ENCODE data around the gene UCKL1.
"Not testable (repeated sequence)": the region's sequence is repeated elsewhere in the genome, so short reads cannot be mapped to it uniquely, and the experiment has no call there.

Gene UCKL1

DNA sequence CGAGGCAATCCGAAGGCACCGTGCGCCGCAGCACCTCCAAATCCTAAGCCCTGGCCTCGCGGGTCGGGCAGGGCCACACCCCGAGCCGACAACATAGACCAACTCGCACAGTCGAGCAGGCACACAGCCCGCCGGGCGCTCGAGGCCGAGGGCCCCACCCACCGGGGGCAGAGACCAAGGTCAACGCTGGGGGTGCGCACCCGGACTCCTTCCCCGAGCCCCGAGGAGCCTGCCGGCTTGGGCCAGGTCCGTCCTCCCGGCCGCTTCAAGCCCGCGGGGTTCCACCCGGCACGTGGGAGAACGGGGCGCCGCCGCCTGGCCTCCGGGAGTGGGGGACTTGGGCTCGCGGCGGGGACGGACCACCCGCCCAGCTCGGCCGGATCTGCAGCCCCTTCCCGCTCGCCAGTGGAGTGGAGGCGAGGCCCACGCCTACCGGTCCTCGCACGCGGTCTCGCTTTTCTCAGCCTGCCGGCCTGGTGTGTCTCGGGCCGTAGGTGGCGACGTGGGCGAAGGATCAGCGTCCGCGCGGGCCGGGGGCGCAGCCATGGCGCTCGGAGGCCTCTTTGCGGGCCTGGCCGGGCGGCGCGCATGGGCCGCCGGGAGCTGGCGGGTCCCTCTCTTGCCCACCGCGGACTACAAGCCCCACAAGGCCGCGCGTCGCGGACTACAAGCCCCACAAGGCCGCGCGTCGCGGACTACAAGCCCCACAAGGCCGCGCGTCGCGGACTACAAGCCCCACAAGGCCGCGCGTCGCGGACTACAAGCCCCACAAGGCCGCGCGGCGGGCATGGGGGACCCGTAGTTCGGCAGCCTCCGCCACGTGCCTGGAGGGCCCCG lies at the start of gene UCKL1:
Gene UCKL1 (minus strand): TSS at position 590 of the 837 bp plus-strand sequence. CDS start 44 bp downstream, at position 546.
- DNase-seq, result peak; percentile 88

DNA sequence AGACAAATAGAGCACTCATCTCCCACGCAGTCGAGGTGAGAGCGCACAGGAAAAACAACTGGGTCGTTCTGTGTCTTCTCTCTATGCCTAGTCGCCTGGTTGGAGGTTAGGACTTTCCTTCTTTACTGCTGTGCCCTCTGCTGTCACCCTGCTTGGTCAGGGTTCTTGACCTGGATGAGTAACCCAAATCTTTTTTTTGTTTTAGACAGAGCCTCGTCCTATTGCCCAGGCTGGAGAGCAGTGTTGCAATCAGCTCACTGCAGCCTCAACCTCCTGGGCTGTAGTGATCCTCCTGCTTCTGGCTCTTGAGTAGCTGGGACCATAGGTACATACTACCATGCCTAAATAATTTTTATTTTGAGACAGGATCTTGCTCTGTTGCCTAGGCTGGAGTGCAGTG lies 49.2 kb upstream of the UCKL1 start:
- no peak for DNase-seq

- DNase-seq, result no peak
Measured at GRCh38 chr20:64003960-64004725, 47.9 kb upstream of the UCKL1 start.

GRCh38 chr20:64001607-64002011 lies 45.4 kb upstream of the UCKL1 start:
- no peak for DNase-seq

GRCh38 chr20:64000906-64001305 lies 44.7 kb upstream of the UCKL1 start:
- no peak for DNase-seq

GRCh38 chr20:63982937-63983336 lies 26.7 kb upstream of the UCKL1 start:
- DNase-seq, result no peak

GRCh38 chr20:63980806-63981728 lies 24.9 kb upstream of the UCKL1 start, which contains the start of gene PRPF6:
TSS of gene PRPF6 (plus strand) at chr20:63981132. CDS start at chr20:63981246, 114 bp downstream.
- peak; percentile 94 for DNase-seq

DNA sequence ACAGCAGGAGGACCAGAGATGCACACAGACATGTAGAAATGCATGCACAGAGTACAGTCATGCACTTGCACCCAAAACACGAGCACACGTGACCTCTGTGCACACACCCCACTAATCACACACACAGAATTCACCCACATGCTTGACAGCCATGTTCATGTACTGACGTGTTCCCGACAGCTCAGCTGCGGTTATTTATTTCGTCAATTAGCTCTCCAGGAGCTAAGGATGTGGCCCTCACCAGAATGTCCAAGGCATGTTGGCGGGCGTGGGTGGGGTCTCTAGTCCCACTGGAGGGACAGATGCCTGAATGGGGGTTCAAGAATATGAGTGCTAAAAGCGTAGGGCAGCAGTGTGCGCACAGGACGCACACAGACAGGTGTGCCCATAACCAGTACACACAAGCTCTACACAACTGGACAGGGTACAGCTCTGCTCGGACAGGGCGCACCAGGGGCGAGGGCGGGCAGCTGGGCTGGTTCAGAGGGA lies 24.1 kb upstream of the UCKL1 start:
- no peak for DNase-seq

DNA sequence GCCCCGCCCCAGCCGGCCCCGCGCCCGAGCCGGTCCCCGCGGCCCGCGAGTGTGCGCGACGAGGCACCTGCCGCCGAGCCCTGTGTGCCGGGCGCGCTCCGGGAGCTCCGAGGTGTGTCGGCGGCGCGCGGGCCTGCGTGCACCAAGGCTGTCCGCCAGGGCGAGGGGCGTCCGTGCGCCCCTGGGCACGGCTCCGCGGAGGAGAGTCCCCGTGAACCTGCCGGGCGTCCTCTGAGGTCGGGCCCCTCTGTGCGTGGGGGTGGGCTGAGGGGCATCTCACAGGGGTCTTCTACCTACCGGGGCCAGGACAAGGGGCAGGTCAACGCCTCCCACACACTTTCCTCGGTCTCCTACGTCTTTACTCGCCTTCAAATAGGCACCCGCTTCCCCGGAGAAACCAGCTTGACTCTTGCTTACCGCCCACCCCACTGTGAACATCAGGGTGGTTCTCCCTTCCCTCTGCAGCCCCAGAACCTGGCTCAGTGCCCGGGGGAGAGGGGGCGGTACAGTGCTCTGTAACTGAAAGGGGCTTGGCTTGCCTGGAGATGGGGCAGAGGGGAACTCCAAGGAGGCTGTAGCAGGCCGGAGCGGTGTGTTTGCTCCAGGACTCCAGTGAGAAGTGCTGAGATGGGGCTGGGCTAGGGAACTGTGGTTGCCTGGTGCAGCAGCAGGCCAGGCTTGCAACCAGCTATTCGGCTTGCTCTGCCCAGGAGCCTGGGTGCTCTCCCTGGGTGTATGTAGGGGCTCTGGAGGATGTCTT lies 23.5 kb upstream of the UCKL1 start, which contains the start of gene SAMD10:
Gene SAMD10 (minus strand): TSS at position 86 of the 760 bp plus-strand sequence. CDS start 175 bp downstream, outside the sequence.
- peak; percentile 51 for DNase-seq

DNA sequence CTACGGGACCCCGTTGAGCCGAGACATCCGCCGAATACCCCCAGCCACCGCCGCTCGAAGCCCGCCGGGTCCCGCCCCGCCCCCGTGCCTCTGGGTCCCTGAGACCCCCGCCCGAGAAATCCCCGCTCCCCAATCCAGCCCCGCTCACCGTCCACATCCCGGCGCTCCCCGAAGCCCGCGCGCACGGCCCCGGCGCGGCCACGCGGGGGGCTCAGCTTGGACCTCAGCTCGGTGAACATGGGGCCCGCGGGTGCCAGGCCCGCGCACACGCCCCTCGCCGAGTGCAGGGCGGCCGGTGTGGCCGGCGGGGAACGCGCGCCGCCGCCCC lies 23.0 kb upstream of the UCKL1 start:
- no peak for DNase-seq

DNA sequence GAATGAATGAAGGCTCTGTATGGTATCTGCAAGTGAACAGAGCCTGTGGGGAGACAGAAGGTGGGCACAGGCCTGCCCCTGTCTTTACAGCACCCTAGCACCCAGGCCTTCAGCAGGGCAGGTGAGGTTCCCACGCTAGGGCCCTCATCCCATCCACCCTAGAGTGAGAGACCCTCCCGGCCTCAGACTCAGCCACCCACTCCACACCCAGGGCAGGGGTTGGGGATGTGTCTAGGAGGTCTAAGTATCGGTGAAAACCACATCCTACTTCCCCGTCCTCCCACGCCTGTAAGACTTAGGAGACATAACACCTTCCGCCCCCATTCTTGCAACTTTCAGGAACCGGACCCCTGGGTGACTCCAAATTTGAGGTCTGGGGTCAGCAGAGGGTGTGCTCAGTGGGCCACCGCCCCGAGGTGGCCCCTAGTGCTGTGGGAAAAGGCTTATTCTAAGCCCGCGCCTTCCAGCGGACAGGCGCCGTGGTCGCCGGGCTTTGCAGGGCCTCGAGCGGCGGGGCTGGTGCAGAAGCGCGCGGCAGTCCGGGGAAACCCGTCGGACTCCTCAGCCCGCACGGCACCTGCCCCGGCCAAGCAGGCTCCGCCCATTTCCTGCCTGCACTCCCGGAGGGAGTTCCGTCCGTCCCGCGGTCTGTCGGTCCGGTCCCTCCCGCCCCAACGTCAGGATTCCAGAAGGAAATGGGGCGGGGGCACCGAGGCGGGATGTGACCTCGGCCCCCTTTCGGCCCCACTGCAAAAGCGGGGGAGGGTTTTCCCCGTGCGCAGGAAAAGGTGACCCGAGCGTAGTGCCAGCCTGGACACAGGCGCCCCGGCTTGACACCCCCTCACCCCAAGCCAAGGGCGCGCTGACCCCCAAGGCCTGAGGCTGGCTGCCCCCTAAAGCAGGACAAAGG lies 22.4 kb upstream of the UCKL1 start:
- DNase-seq, result no peak

DNA sequence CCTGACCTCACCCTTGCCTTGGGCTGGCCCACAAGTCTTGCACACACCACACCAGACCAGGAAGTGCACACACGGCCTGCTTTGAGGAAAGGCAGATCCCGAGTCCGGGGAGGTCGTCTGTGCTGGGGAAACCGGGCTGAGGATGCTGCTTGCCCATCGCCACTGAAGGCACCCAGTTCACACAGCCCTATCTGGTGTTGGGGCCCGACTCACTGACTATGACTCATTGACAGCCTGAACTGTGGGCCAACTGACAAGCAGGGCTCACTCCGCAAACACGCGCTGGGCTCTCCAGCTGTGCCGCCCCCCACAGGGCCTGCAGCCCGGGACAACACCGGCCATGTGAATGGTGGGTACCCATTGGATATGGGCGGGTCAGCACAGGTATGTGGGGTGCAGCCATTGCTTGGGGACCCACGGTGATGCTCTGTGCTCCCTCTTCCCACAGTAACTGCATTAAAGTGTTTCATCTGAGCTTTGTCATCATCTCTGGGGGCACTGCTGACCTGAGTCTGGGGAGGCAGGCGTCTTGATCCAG lies 21.6 kb upstream of the UCKL1 start:
- peak; percentile 53 for DNase-seq

DNA sequence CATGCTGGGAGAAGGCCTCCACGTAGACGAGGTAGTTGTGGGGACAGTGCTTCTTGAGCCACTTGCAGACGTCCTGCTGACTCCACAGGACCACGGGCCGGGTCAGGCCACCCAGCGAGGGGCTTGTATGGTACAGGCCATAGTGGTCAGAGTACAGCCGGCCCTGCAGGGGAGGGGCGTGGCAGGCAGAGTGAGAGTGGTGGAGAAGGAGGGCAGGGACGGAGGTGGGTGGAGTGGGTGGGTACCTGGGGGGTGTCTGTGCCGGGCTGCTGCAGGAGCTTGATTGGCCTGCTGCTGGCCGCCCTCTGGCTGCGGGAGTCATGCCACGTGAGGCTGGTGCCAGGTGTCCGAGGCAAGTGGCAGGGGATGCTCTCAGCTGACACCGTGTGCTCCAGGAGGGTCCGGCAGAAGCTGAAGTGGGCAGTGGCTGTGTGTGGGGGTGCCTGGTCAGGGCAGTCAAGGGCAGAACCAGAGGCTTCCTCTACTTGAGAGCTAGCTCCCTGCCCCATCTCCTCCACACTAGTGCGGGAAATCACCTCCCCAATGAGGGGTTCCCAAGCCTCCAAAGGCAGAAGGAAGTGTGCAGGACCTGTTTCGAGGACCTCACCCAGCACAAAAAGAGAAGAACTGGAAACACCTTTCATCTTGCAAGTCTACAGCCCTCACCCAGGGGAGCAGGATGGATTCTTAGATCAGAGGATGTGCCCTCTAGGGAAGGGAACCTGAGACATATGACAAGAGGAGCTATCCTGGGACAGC lies 20.9 kb upstream of the UCKL1 start:
- DNase-seq, result no peak

DNA sequence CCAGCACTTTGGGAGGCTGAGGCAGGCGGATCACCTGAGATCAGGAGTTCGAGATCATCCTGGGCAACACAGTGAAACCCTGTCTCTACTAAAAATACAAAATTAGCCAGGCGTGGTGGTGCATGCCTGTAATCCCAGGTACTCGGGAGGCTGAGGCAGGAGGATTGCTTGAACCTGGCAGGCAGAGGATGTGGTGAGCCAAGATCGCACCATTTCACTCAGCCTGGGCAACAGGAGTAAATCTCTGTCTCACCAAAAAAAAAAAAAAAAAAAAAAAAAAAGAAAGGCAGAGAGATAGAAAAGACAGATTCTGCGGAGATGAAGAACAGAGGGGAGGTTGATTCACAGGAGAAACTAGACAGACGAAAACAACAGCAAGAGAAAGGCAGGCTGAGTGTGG lies 20.3 kb upstream of the UCKL1 start:
- not testable (repeated sequence) for DNase-seq

DNA sequence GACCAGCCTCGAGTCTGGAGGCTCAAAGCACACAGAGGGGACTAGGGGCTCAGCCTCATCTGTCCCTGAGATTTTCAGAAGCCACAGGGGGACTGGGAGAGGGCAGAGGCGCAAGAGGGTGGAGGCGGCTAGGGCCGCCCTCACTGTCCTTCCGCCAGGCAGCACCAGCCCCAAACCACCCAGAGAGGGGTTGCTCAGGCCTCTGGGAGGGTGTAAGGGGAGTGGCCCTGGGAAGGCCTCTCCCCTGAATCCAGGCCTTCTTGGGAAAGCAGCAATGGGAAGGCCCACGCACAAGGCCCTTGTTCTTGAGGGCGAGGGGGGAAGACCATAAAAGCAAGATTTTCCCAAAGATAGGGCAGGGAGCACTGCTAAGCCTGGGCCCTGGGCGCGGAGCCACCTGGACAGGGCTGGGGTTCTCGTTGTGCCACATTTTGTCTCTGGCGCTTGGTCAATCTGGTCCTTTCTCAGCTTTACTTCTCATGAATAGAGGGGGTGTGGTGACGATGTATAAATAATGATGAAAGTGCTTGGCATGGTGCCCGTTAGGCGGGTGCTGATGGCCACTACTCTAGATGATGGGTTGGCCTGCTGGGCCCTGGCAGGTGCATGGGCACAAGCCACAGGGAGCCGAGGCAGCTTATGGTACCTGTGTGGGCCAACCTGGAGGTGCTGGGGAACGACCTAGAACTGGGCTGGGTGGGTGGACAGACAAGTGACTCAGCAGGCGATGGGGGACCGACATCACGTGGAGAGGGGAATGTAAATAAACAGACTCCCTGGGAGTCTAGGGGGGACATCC lies 18.4 kb upstream of the UCKL1 start:
- no peak for DNase-seq

DNA sequence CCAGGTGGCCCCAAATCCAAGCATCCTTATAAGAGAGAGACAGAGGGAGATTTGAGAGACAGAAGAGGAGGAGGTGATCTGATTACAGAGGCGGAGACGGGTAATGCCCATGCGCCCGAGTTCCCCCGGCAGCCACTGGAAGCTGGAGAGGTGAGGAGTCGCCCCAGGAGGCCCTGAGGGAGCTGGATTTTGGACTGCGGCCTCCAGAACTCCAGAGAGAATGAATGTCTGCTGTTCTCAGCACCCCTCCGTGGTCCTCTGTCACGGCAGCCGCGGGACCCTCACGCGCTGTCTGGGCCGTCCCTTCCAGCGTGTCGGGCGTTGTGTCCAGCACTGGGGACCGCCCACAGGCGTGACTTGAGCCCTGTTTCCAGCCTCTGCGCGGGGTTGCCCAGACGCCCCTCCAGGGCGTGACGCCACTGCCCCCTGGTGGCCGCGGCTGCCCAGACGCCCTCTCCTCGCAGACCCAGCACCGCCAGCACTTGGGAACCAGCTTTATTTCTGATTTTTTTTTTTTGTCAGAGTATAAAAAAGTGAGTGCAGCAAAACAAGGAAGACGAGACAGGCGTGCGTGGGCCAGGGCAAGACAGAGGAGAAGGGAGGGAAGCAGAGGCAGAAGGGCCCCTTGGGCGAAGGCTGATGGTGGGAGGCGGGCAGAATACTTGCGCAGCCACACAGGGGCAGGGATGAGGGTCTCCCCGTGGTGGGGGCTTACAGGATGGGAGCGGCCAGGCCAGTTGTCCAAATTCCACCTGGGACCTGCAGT lies 17.6 kb upstream of the UCKL1 start:
- DNase-seq, result peak; percentile 72

- no peak for DNase-seq
Measured at GRCh38 chr20:63973160-63973479, 16.9 kb upstream of the UCKL1 start.

Data from fibroblast of skin of right quadriceps (primary cell).